Thoracic aorta (tissue), 2 donors: ENCODE measurements around the gene PKM. TPM values are rescaled to one million over a fixed set of nuclear protein-coding genes. Genes with fewer than 3 reads are reported as not detected.

Experiments used
- ATAC-seq: fragments of 150-250 bp; one replicate; pipeline ENCODE4 v1.8.0; 2017; ENCODE audit warnings: low read depth; ENCODE audit not compliant: insufficient number of reproducible peaks, low FRiP score
- DNase-seq: peaks from one replicate; pipeline ENCODE4 v3.0.0-alpha.2; 2020; ENCODE audit warnings: low spot score
- H3K27ac ChIP-seq, 2 donors: fragments of 200-600 bp; sonication (generic); 1 replicate in 1 of 2; 2 replicates in 1 of 2; pipeline ENCODE4 v1.5.1; 2016; ENCODE audit warnings: mild to moderate bottlenecking in 2 of 2, moderate library complexity in 2 of 2
- H3K27me3 ChIP-seq: fragments of 200-600 bp; sonication (generic); replicated peaks from 2 replicates; pipeline ENCODE4 v1.6.0; 2016; ENCODE audit warnings: mild to moderate bottlenecking; ENCODE audit not compliant: insufficient read depth
- H3K36me3 ChIP-seq: fragments of 200-600 bp; sonication (generic); one replicate; pipeline ENCODE4 v1.5.1; 2016
- H3K4me1 ChIP-seq, 2 donors: fragments of 200-600 bp; sonication (generic); 1 replicate in 1 of 2; 2 replicates in 1 of 2; pipeline versions ENCODE4 v1.5.1 to v1.6.0; 2016; ENCODE audit warnings: low read depth in 2 of 2, mild to moderate bottlenecking in 1 of 2; ENCODE audit not compliant: control insufficient read depth in 1 of 2
- H3K4me3 ChIP-seq: fragments of 200-600 bp; sonication (generic); 2 replicates; pipeline ENCODE4 v1.5.1; 2016; ENCODE audit warnings: mild to moderate bottlenecking
- H3K9me3 ChIP-seq: fragments of 200-600 bp; sonication (generic); 2 replicates; pipeline ENCODE4 v1.5.1; 2016
- total RNA-seq, 2 donors: library from RNA; depleted of rRNA; stranded (reverse); fragments of >200 nt; gene quantifications; one replicate each; pipeline versions ENCODE4 v1.1.0 to v1.2.3, GENCODE V29; 2016
- TF ChIP-seq, protein P1 (sequence below): fragments of 200-600 bp; sonication (generic); IDR thresholded peaks from one replicate; pipeline ENCODE4 v1.5.1; 2019; ENCODE audit warnings: antibody characterized with exemption

The PKM gene
- total RNA-seq, 2 donors from 2014 or later, result 515 to 544 TPM

DNA sequence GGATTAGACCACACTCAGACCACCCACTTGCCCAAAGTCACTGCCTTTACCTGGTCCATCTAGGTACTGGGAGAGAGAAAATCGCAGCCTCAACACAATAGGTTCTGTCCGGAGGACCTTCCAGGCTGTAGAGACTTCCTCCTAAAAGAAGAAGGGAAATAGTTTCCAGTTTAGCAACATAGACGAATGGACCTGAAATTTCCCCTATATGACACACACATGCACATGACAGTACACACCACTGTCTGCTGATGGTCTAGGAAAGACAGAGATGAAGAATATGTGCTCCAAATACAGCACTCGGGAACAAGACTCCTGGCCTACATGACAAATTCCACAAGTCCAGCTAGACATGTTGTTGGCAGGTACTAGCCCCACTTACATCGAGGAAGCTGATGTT, 34.0 kb upstream of the PKM start:
- Histone ChIP-seq H3K4me1 (no peaks in the 10 kb centered on the region), H3K9me3 (no peaks in the 10 kb centered on the region), H3K4me3 (no peak overlapping the region), H3K27ac (no peak overlapping the region), H3K27me3 (no peaks in the 10 kb centered on the region), H3K36me3 (peaks cover 84% of the 10 kb centered on the region)
- DNase-seq (no peak), ATAC-seq (no peak)
- TF ChIP-seq, protein P1, sequence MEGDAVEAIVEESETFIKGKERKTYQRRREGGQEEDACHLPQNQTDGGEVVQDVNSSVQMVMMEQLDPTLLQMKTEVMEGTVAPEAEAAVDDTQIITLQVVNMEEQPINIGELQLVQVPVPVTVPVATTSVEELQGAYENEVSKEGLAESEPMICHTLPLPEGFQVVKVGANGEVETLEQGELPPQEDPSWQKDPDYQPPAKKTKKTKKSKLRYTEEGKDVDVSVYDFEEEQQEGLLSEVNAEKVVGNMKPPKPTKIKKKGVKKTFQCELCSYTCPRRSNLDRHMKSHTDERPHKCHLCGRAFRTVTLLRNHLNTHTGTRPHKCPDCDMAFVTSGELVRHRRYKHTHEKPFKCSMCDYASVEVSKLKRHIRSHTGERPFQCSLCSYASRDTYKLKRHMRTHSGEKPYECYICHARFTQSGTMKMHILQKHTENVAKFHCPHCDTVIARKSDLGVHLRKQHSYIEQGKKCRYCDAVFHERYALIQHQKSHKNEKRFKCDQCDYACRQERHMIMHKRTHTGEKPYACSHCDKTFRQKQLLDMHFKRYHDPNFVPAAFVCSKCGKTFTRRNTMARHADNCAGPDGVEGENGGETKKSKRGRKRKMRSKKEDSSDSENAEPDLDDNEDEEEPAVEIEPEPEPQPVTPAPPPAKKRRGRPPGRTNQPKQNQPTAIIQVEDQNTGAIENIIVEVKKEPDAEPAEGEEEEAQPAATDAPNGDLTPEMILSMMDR, result no peak

DNA sequence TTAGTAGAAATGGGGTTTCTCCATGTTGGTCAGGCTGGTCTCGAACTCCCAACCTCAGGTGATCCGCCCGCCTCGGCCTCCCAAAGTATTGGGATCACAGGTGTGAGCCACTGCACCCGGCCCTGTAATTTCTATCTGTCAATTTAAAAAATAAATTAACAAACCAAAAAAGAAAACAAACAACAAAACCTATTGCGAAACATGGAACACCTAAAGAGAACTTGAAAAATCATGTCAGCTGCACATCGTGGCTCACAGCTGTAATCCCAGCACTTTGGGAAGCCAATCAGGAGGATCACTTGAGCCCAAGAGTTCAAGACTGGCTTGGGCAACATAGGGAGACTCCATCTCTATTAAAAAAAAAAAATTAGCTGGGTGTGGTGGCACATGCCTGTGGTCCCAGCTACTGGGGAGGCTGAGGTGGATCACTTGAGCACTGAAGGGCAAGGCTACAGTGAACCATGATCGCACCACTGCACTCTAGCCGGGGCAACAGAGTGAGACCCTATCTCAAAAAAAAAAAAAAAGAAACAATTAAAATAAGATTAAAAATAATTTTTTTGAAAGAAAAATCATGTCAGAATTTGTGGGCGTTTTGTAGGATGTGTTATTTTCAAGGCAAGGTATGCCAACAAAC, 21.8 kb upstream of the PKM start:
- no peak overlapping the region for H3K4me3 ChIP-seq
- no peaks in the 10 kb centered on the region for H3K4me1 ChIP-seq
- H3K36me3 ChIP-seq, result peaks cover 75% of the 10 kb centered on the region
- no peaks in the 10 kb centered on the region for H3K9me3 ChIP-seq
- no peaks in the 10 kb centered on the region for H3K27me3 ChIP-seq
- TF ChIP-seq, protein P1, result no peak
- ATAC-seq, result no peak
- DNase-seq, result no peak
- no peak overlapping the region for H3K27ac ChIP-seq

DNA sequence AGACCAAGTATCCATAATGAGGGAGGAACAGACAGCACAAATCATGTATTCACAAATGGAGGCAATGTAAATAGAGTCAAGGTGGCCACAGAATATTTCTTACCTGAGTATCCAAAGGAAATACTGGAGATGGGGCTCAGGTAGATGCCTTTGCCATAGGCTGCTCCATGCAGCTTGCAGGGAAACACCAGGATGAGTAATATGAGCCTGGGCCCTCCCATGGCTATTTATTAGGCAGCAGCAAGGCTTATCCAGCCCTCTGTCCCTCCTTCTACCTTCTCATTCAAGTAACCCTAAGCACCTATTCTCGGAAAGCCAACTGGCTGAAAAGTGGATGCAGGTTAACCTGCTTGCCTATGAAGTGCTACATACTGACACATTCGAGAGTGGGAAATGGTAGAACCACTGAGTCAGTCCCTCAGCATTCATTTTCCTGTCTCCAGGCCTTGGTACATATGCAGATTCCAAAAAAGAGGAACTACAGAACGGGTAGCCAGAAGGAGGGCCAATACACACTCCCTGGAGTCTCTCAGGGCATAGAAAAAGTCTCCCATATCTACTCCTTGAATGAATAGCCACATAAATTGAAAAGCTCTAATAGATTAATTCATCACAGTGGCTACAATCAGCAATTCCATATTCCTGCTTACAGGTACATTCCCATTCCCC, 18.3 kb upstream of the PKM start:
- H3K36me3 ChIP-seq, result peaks cover 57% of the 10 kb centered on the region
- DNase-seq (no peak), ATAC-seq (no peak)
- H3K9me3 ChIP-seq, result no peaks in the 10 kb centered on the region
- TF ChIP-seq, protein P1, result no peak
- H3K27ac ChIP-seq, result no peak overlapping the region
- no peak overlapping the region for H3K4me3 ChIP-seq
- no peaks in the 10 kb centered on the region for H3K27me3 ChIP-seq
- H3K4me1 ChIP-seq, result no peaks in the 10 kb centered on the region

DNA sequence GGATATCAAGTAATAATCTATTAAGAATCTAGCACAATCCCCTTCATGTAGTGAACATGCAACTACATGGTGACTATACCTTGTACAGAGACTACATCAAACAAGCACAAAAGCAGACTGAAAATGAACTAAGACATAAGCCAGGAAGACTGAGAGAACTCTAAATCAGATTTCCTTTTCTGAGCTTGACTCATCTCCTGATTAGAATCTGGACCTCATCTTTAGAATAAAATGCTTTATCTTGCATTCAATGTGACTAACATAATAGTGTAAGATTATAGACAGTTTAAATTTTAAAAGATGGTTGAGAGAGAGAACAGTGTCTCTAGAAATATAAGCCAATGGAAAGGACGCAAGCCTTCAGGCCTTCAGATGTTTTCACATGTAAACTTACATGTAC, 17.5 kb upstream of the PKM start:
- TF ChIP-seq, protein P1, result no peak

DNA sequence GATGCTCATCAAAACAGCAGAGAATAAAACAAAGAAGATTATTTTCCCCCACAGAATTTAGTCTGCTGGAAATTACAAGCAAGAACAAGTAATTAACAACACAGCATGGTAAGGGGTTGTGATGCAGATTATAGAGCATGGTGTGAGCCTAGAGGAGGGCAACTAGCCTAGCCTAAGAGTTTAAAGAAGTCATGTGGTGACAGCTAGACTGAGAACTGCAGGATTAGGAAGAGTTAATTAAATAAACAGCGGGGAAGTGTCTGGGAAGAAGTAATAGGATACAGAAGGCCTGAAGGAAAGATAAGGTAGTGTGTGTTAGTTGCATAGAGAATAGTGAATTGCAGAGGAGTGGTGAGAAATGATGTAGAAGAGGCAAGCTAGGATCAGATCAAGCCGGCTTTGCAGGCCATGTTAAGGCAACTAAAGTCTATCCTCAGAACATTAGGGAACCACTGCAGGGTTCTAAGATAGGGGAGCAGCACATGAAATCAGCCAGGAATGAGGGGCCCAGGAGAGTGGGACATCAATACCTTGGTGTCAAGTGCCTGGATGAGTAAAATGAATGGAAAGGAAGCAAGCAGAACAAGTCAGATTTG, 11.9 kb upstream of the PKM start:
- Histone ChIP-seq H3K4me3 (no peak overlapping the region), H3K36me3 (peaks cover 45% of the 10 kb centered on the region), H3K27me3 (no peaks in the 10 kb centered on the region), H3K27ac (no peak overlapping the region), H3K4me1 (peaks cover 2 to 3% of the 10 kb centered on the region in 2 donors), H3K9me3 (no peaks in the 10 kb centered on the region)
- ATAC-seq, result no peak
- no peak for DNase-seq
- TF ChIP-seq, protein P1, result no peak

More for the DNA sequence above, 17.5 kb upstream of the PKM start:
- H3K27ac ChIP-seq, result no peak overlapping the region
- H3K36me3 ChIP-seq, result peaks cover 57% of the 10 kb centered on the region
- DNase-seq (no peak), ATAC-seq (no peak)
- H3K4me1 ChIP-seq, result no peaks in the 10 kb centered on the region
- no peaks in the 10 kb centered on the region for H3K9me3 ChIP-seq
- H3K27me3 ChIP-seq, result no peaks in the 10 kb centered on the region
- H3K4me3 ChIP-seq, result no peak overlapping the region
